GM18951 (cell line): ENCODE results near the gene MID1.

ENCODE experiments used
- POLR2A ChIP-seq: IDR thresholded peaks from 4 replicates; pipeline ENCODE4 v1.6.1; 2011; ENCODE audit warnings: mild to moderate bottlenecking; ENCODE audit not compliant: insufficient read length, insufficient read depth; ENCODE audit errors: extremely low read depth
- in situ Hi-C: fragments of 300-500 bp; cut with MboI; formaldehyde crosslinking; loops from one replicate; pipeline ENCODE4 v1.12.0; 2022; ENCODE audit warnings: low sequenced_read_pairs, mixed read lengths, inconsistent platforms; ENCODE audit not compliant: unreplicated experiment

The MID1 gene

GRCh38 chrX:10507876-10508275, 112.5 kb downstream of the MID1 start:
- in situ Hi-C loops: no loop called here
- no peak for TF ChIP-seq POLR2A

- in situ Hi-C loops: no loop called here
- no peak for TF ChIP-seq POLR2A
Observed at GRCh38 chrX:10507181-10507580, 113.2 kb downstream of the MID1 start.

- in situ Hi-C loops: no loop called here
- TF ChIP-seq POLR2A: no peak
Observed at GRCh38 chrX:10506781-10507180, 113.6 kb downstream of the MID1 start.

GRCh38 chrX:10505726-10506125, 114.7 kb downstream of the MID1 start:
- no peak for TF ChIP-seq POLR2A
- in situ Hi-C loops: no loop called here

GRCh38 chrX:10502961-10503360, 117.4 kb downstream of the MID1 start:
- no peak for TF ChIP-seq POLR2A
- in situ Hi-C loops: no loop called here

- in situ Hi-C loops: no loop called here
Observed at GRCh38 chrX:10501611-10502010, 118.8 kb downstream of the MID1 start.

GRCh38 chrX:10496345-10496965, 123.9 kb downstream of the MID1 start:
- TF ChIP-seq POLR2A: no peak
- in situ Hi-C loops: no loop called here

More at GRCh38 chrX:10501611-10502010, 118.8 kb downstream of the MID1 start:
- no peak for TF ChIP-seq POLR2A

GRCh38 chrX:10495677-10496076, 124.7 kb downstream of the MID1 start:
- in situ Hi-C loops: no loop called here
- no peak for TF ChIP-seq POLR2A

GRCh38 chrX:10492250-10492649, 128.1 kb downstream of the MID1 start:
- no peak for TF ChIP-seq POLR2A
- in situ Hi-C loops: no loop called here

GRCh38 chrX:10486373-10486772, 134.0 kb downstream of the MID1 start:
- no peak for TF ChIP-seq POLR2A
- in situ Hi-C loops: no loop called here

GRCh38 chrX:10485326-10485725, 135.1 kb downstream of the MID1 start:
- no peak for TF ChIP-seq POLR2A
- in situ Hi-C loops: no loop called here

GRCh38 chrX:10484683-10485247, 135.6 kb downstream of the MID1 start:
- TF ChIP-seq POLR2A: no peak
- in situ Hi-C loops: no loop called here

GRCh38 chrX:10483191-10483831, 137.1 kb downstream of the MID1 start:
- TF ChIP-seq POLR2A: no peak
- in situ Hi-C loops: no loop called here

GRCh38 chrX:10482708-10483107, 137.7 kb downstream of the MID1 start:
- no peak for TF ChIP-seq POLR2A
- in situ Hi-C loops: no loop called here
